ENCODE measurements around the gene FBXL16.
A peak's percentile ranks its signal among the peaks of the same experiment; 100 is the strongest.

Gene FBXL16

GRCh38 chr16:723695-724094 lies 18.1 kb upstream of the FBXL16 start:
- H3K36me3 ChIP-seq (ENCODE audit: control insufficient read depth in 2 of 2, insufficient read depth in 1 of 2, low read length in 2 of 2): peaks cover 0 to 5% of the 10 kb centered on the region in 2 experiments; a peak in 1 of 3 replicates
- CTCF ChIA-PET: interaction anchor here (0.6 to 4.8 kb wide), 2 partner anchors 10 to 19 kb away, joined by 3 to 38 read pairs; partner anchors contain the start of gene METRN
- TF ChIP-seq ZIC2 (tag by site-specific recombination; IDR thresholded peaks at IDR 0.05): no peak
- no peak for TF ChIP-seq GLI4 (tag by site-specific recombination; IDR thresholded peaks at IDR 0.05)
- TF ChIP-seq PRDM6 (tag by site-specific recombination; IDR thresholded peaks at IDR 0.05): no peak
- no peak for TF ChIP-seq ZNF473 (tag by site-specific recombination; IDR thresholded peaks at IDR 0.05)
- TF ChIP-seq ZNF549 (tag by site-specific recombination; IDR thresholded peaks at IDR 0.05): no peak
- no peak for TF ChIP-seq ZNF174 (tag by site-specific recombination; IDR thresholded peaks at IDR 0.05)
- peaks cover 11% of the 10 kb centered on the region for H3K4me1 ChIP-seq (ENCODE audit: control insufficient read depth, insufficient read depth, low read length)
- POLR2A ChIA-PET: interaction anchor here (1.0 to 2.1 kb wide), 4 partner anchors 7 to 77 kb away, joined by 3 to 8 read pairs (median 4); partner anchors contain the start of gene GNG13
- H3K9me3 ChIP-seq (ENCODE audit: control insufficient read depth, insufficient read depth, low read depth, low read length): no peaks in the 10 kb centered on the region
- no peak overlapping the region for H3K4me3 ChIP-seq (ENCODE audit: low read depth, low read length)
- H3K27ac ChIP-seq (ENCODE audit: extremely low read depth, low read depth, low read length): no peak overlapping the region

GRCh38 chr16:722835-723633 lies 17.4 kb upstream of the FBXL16 start:
- peak; percentile 22; the same call in 1 of the 2 replicates for TF ChIP-seq GLIS1 (tag by site-specific recombination; IDR thresholded peaks at IDR 0.05)
- TF ChIP-seq ZBTB6 (tag by site-specific recombination; IDR thresholded peaks at IDR 0.05): no peak
- TF ChIP-seq ZNF692 (tag by site-specific recombination; IDR thresholded peaks at IDR 0.05): no peak
- TF ChIP-seq PATZ1 (tag by site-specific recombination; IDR thresholded peaks at IDR 0.05): peak; percentile 52; the same call in 1 of the 2 replicates
- TF ChIP-seq HIC1 (tag by site-specific recombination; IDR thresholded peaks at IDR 0.05): peak; percentile 4; the same call in 1 of the 2 replicates
- POLR2A ChIA-PET: interaction anchor here (0.6 to 2.5 kb wide), 4 partner anchors 17 to 78 kb away, joined by 3 to 13 read pairs (median 5); partner anchors contain the start of genes CIAO3 and GNG13
- Histone ChIP-seq H3K36me3 (ENCODE audit: control insufficient read depth in 2 of 2, insufficient read depth in 1 of 2, low read length in 2 of 2) (peaks cover 0 to 5% of the 10 kb centered on the region in 2 experiments; a peak in 1 of 3 replicates), H3K9me3 (ENCODE audit: control insufficient read depth, insufficient read depth, low read depth, low read length) (no peaks in the 10 kb centered on the region), H3K27ac (ENCODE audit: extremely low read depth, low read depth, low read length) (no peak overlapping the region), H3K4me1 (ENCODE audit: control insufficient read depth, insufficient read depth, low read length) (peaks cover 11% of the 10 kb centered on the region), H3K4me3 (ENCODE audit: low read depth, low read length) (no peak overlapping the region)
- CTCF ChIA-PET: interaction anchor here (1.1 to 4.8 kb wide), 2 partner anchors 10 to 18 kb away, joined by 4 to 38 read pairs; partner anchors contain the start of genes CIAO3 and METRN

Data from HEK293 (cell line).